Breast epithelium (tissue), 4 donors: ENCODE measurements around the gene TYSND1. TPM values are rescaled to one million over a fixed set of nuclear protein-coding genes. Genes with fewer than 3 reads are reported as not detected.

Experiments
- DNase-seq, 2 donors: peaks; one replicate each; pipeline ENCODE4 v3.0.0-alpha.2; 2019; ENCODE audit warnings: low spot score in 2 of 2
- H3K27ac ChIP-seq, 2 donors: fragments of 200-600 bp; sonication (generic) in 1 of 2; one replicate each; pipeline ENCODE4 v1.5.1; 2016 to 2019; ENCODE audit warnings: mild to moderate bottlenecking in 1 of 2
- H3K27me3 ChIP-seq, 2 donors: fragments of 200-600 bp; sonication (generic) in 1 of 2; one replicate each; pipeline versions ENCODE4 v1.5.1 to v1.6.0; 2017 to 2019; ENCODE audit warnings: control low read depth in 1 of 2, mild to moderate bottlenecking in 1 of 2
- H3K36me3 ChIP-seq: fragments of 200-600 bp; one replicate; pipeline ENCODE4 v1.5.1; 2019
- H3K4me1 ChIP-seq, 2 donors: fragments of 200-600 bp; sonication (generic); one replicate each; pipeline ENCODE4 v1.5.1; 2016 to 2019; ENCODE audit warnings: control low read depth in 1 of 2
- H3K4me3 ChIP-seq, 3 donors: fragments of 200-600 bp; sonication (generic); 1 replicate in 2 of 3; 2 replicates in 1 of 3; pipeline ENCODE4 v1.5.1; 2016 to 2019; ENCODE audit warnings: mild to moderate bottlenecking in 3 of 3, moderate library complexity in 2 of 3
- H3K9me3 ChIP-seq, 2 donors: fragments of 200-600 bp; sonication (generic) in 1 of 2; one replicate each; pipeline ENCODE4 v1.5.1; 2016 to 2019; ENCODE audit warnings: control low read depth in 1 of 2
- POLR2A ChIP-seq: fragments of 450-650 bp; IDR thresholded peaks from one replicate; pipeline ENCODE4 v1.6.1; 2016; ENCODE audit warnings: antibody characterized with exemption, mild to moderate bottlenecking, moderate library complexity
- POLR2AphosphoS5 ChIP-seq, 3 donors: sonication (generic); formaldehyde crosslinking; IDR thresholded peaks; one replicate each; pipeline ENCODE4 v1.6.1; 2017; ENCODE audit warnings: antibody characterized with exemption in 3 of 3
- intact Hi-C: fragments of 100-400 bp; cut with DNase I; formaldehyde crosslinking; loops from one replicate; pipeline ENCODE4 v1.15.1; 2023; ENCODE audit warnings: low total_unique reads
- total RNA-seq, 3 donors: library from RNA; depleted of rRNA; stranded (reverse); fragments of >200 nt; gene quantifications; one replicate each; pipeline ENCODE4 v1.1.0, GENCODE V29; 2016
- TF ChIP-seq, protein P1 (sequence below), 3 donors: fragments of 450-650 bp; IDR thresholded peaks; one replicate each; pipeline ENCODE4 v1.5.1; 2016 to 2017; ENCODE audit warnings: antibody characterized with exemption in 3 of 3, mild to moderate bottlenecking in 3 of 3, moderate library complexity in 3 of 3

TYSND1 gene, protein sequence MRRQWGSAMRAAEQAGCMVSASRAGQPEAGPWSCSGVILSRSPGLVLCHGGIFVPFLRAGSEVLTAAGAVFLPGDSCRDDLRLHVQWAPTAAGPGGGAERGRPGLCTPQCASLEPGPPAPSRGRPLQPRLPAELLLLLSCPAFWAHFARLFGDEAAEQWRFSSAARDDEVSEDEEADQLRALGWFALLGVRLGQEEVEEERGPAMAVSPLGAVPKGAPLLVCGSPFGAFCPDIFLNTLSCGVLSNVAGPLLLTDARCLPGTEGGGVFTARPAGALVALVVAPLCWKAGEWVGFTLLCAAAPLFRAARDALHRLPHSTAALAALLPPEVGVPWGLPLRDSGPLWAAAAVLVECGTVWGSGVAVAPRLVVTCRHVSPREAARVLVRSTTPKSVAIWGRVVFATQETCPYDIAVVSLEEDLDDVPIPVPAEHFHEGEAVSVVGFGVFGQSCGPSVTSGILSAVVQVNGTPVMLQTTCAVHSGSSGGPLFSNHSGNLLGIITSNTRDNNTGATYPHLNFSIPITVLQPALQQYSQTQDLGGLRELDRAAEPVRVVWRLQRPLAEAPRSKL
- 10 to 100 TPM; 12.5 to 19.9 (median 19.7) TPM for total RNA-seq

DNA sequence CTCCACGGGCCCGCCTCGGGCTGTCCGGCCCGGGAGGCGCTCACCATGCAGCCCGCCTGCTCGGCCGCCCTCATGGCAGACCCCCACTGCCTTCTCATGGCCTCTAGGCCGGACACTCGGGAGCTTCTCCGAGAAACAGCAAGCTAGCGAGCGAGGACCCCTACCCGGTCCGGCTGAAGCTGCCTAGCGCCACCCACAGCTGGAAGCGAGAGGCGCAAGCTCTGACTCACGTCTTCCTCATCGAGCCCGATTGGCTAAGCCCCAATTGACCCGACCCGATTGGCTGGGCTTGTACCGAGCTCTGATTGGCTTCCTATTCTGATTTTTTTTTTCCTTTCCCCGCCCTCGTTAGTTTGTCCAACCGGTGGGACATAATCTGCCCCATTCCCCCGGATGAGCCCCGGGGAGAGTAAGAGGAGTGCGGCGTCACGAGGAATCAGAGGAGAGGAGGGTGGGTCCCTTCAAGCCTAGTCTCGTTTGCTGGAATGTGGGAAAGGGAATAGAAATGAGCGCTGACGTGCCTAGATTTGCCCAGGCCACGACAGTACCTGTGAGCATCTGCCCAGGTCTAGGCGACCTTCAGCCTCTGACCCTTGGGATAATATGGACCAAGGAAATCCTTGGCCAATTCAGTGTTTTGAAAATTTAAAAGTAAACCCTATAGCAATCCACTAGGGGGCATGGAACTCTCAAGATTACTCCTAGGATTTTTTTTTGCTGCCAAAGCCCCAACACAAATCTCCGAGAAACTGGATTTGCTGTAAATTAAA lies at the start of gene TYSND1:
Gene TYSND1 (minus strand): TSS at position 212 of the 770 bp plus-strand sequence. CDS start 114 bp downstream, at position 98.
- Histone ChIP-seq H3K27me3 (no peaks in the 10 kb centered on the region), H3K4me1 (peaks cover 0 to 5% of the 10 kb centered on the region in 2 donors), H3K4me3 (peak within 1 kb of the TSS; percentile 70 to 96 (median 75)), H3K36me3 (no peaks in the 10 kb centered on the region), H3K27ac (peak within 1 kb of the TSS; percentile 85 to 94), H3K9me3 (no peaks in the 10 kb centered on the region)
- intact Hi-C loops: no loop called here
- TF ChIP-seq POLR2A: peak; percentile 58
- TF ChIP-seq, protein P1, sequence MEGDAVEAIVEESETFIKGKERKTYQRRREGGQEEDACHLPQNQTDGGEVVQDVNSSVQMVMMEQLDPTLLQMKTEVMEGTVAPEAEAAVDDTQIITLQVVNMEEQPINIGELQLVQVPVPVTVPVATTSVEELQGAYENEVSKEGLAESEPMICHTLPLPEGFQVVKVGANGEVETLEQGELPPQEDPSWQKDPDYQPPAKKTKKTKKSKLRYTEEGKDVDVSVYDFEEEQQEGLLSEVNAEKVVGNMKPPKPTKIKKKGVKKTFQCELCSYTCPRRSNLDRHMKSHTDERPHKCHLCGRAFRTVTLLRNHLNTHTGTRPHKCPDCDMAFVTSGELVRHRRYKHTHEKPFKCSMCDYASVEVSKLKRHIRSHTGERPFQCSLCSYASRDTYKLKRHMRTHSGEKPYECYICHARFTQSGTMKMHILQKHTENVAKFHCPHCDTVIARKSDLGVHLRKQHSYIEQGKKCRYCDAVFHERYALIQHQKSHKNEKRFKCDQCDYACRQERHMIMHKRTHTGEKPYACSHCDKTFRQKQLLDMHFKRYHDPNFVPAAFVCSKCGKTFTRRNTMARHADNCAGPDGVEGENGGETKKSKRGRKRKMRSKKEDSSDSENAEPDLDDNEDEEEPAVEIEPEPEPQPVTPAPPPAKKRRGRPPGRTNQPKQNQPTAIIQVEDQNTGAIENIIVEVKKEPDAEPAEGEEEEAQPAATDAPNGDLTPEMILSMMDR (IDR thresholded peaks at IDR 0.05): peak; percentile 46 to 78 (median 51)
- TF ChIP-seq POLR2AphosphoS5 (IDR thresholded peaks at IDR 0.05): peak; percentile 60 to 91 (median 88)
- peak; percentile 97 to 98 for DNase-seq

DNA sequence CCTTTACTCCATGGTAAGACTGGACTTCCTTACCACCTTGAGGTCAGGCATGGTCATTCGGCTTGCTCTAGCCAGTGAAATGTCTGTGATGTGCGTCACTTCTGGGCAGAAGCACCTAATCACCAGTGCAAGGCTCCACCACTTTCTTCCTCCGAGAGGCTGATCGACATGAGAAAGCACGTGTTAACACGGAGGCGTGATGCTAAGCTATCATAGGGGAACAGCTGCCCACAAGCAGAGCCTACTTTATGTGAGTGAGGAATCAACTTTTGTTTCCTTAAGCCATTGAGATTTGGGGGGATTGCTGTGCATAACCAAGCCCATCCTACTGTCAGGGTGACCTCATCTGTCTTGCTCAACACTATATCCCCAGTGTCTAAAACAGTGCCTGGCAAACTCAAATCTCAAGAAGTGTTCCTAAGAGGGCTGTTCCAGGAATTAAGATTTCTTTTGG lies 46.9 kb upstream of the TYSND1 start:
- TF ChIP-seq POLR2A (no peak), POLR2AphosphoS5 (IDR thresholded peaks at IDR 0.05) (no peak)
- TF ChIP-seq, protein P1 (IDR thresholded peaks at IDR 0.05): no peak
- peak overlapping the region in 1 of 2 donors; percentile 40 for H3K27ac ChIP-seq

DNA sequence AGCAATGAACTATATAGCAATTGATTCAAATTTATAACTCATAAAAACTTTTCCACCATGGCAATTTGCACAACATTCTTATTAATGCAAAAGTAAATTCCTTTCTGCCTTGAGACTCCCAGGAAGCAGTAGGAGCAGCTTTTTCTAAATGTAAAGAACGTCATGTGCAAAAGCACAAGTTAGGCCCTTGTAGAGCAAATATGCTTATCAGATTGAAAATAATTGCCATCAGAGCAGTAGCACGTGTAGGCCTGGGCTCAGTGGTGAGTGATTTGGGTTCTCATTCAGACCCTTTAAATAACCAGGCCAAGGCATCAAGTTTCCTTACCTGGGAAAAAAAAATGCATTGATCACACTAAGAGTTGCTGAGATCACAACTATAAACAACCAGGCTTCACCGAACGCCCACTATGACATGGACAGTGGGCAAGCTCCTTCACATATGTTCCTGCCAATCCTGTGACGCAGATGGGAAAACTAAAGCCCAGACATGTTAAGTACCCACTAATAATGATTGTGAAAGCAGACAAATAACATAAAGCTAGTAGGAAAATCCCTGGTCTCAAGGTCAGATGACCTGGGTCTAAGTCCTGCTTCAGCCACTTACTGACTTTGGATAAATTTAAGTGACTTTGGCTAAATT lies 45.9 kb upstream of the TYSND1 start:
- H3K4me1 ChIP-seq: no peaks in the 10 kb centered on the region

More for the DNA sequence above, 46.9 kb upstream of the TYSND1 start:
- H3K4me1 ChIP-seq: no peaks in the 10 kb centered on the region
- no peak for DNase-seq
- no peak overlapping the region for H3K4me3 ChIP-seq
- no peaks in the 10 kb centered on the region for H3K27me3 ChIP-seq
- peaks cover 1 to 2% of the 10 kb centered on the region in 2 donors for H3K9me3 ChIP-seq
- H3K36me3 ChIP-seq: no peaks in the 10 kb centered on the region
- intact Hi-C loops: no loop called here

DNA sequence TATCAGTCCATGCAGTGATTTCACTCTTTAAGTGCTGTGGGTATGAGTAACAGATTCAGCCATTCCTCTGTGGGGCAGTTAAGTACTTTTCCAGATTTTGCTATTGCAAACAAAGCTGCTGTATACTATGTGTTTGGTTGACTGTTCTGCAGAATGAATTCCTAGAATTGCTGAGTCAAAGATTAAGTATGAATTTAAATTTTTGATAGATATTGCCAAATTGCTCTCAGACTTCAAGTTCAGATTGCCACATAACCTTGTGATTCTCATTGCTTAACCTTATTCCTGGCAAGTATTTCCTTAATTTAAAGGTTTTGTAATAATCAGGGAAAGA lies 45.4 kb upstream of the TYSND1 start:
- TF ChIP-seq POLR2A (no peak), POLR2AphosphoS5 (IDR thresholded peaks at IDR 0.05) (no peak)
- TF ChIP-seq, protein P1 (IDR thresholded peaks at IDR 0.05): no peak
- DNase-seq: no peak
- Histone ChIP-seq H3K4me3 (no peak overlapping the region), H3K27me3 (no peaks in the 10 kb centered on the region), H3K27ac (peak overlapping the region in 1 of 2 donors; percentile 32), H3K9me3 (no peaks in the 10 kb centered on the region), H3K36me3 (no peaks in the 10 kb centered on the region), H3K4me1 (no peaks in the 10 kb centered on the region)
- intact Hi-C loops: no loop called here

More for the DNA sequence above, 45.9 kb upstream of the TYSND1 start:
- Histone ChIP-seq H3K36me3 (no peaks in the 10 kb centered on the region), H3K9me3 (no peaks in the 10 kb centered on the region), H3K27ac (peak overlapping the region in 1 of 2 donors; percentile 64), H3K27me3 (no peaks in the 10 kb centered on the region), H3K4me3 (no peak overlapping the region)
- intact Hi-C loops: no loop called here
- TF ChIP-seq POLR2A (no peak), POLR2AphosphoS5 (IDR thresholded peaks at IDR 0.05) (no peak)
- TF ChIP-seq, protein P1 (IDR thresholded peaks at IDR 0.05): no peak
- no peak for DNase-seq
